Activated T-helper 1 cell treated with anti-CD3 and anti-CD28 coated beads, Interleukin-12 subunit alpha, Interleukin-12 subunit beta, Interleukin-2, Interleukin-4 antibody, amounts not matched to agents 30 ng/mL and 10 ng/mL and 1 ng/mL, durations not matched to agents 14 hours and 24 hours and 36 hours (primary cell): Measurements from ENCODE around the gene PSMG4. TPM values are rescaled to one million over a fixed set of nuclear protein-coding genes. Genes with fewer than 3 reads are reported as not detected.
A peak's percentile ranks its signal among the peaks of the same experiment; 100 is the strongest.

ENCODE experiments used
- DNase-seq: peaks from one replicate; pipeline ENCODE4 v3.0.0; 2021; ENCODE audit warnings: low spot score
- H3K27ac Mint-ChIP-seq: one replicate; pipeline ENCODE4 v1.8.0; 2021; ENCODE audit warnings: mild to moderate bottlenecking, mixed read lengths
- H3K27me3 Mint-ChIP-seq: one replicate; pipeline ENCODE4 v1.8.0; 2022; ENCODE audit warnings: mild to moderate bottlenecking, moderate library complexity, mixed read lengths; ENCODE audit not compliant: insufficient read depth
- H3K36me3 Mint-ChIP-seq: one replicate; pipeline ENCODE4 v1.8.0; 2021; ENCODE audit warnings: low read depth, mixed read lengths
- H3K4me1 Mint-ChIP-seq: one replicate; pipeline ENCODE4 v1.8.0; 2021; ENCODE audit warnings: low read depth, mixed read lengths
- H3K4me3 Mint-ChIP-seq: one replicate; pipeline ENCODE4 v1.8.0; 2021; ENCODE audit warnings: mild to moderate bottlenecking, moderate library complexity, mixed read lengths
- H3K9me3 Mint-ChIP-seq: one replicate; pipeline ENCODE4 v1.8.0; 2021; ENCODE audit warnings: mixed read lengths
- intact Hi-C: fragments of 100-400 bp; cut with micrococcal nuclease; formaldehyde crosslinking; loops from one replicate; pipeline ENCODE4 v1.15.1; 2024
- total RNA-seq: library from RNA; stranded (reverse); gene quantifications from 2 replicates; pipeline ENCODE4 v1.2.3, GENCODE V29; 2022

The PSMG4 gene
- 32.1 and 35.4 TPM in 2 replicates for total RNA-seq

GRCh38 chr6:3258720-3259490, at the start of gene PSMG4:
TSS of gene PSMG4 (plus strand) at chr6:3258947. CDS start at chr6:3259023, 76 bp downstream.
- Mint-ChIP-seq H3K27me3 (peaks cover 11% of the 10 kb centered on the region), H3K36me3 (peaks cover 18% of the 10 kb centered on the region), H3K9me3 (peaks cover 4% of the 10 kb centered on the region), H3K4me3 (peak within 1 kb of the TSS; percentile 99), H3K4me1 (peaks cover 39% of the 10 kb centered on the region), H3K27ac (peak within 1 kb of the TSS; percentile 95)
- peak; percentile 91 for DNase-seq
- intact Hi-C loops = loop anchor here (1.0 to 2.0 kb wide), 11 partner anchors 50 to 876 kb away; partner anchors contain the start of genes BPHL, ECI2, FAM50B and NQO2

GRCh38 chr6:3209114-3210023, 49.4 kb upstream of the PSMG4 start:
- intact Hi-C loops = loop anchor here (1.0 to 2.0 kb wide), 10 partner anchors 17 to 647 kb away; partner anchors contain the start of genes BPHL, PSMG4, TUBB2A and TUBB2B
- H3K9me3 Mint-ChIP-seq = peaks cover 6% of the 10 kb centered on the region
- DNase-seq = no peak
- H3K4me3 Mint-ChIP-seq = peak overlapping the region; percentile 43
- H3K27ac Mint-ChIP-seq = peak overlapping the region; percentile 89
- H3K27me3 Mint-ChIP-seq = peaks cover 23% of the 10 kb centered on the region
- H3K36me3 Mint-ChIP-seq = no peaks in the 10 kb centered on the region
- peaks cover 41% of the 10 kb centered on the region for H3K4me1 Mint-ChIP-seq

GRCh38 chr6:3210024-3210610, 48.6 kb upstream of the PSMG4 start:
- H3K27ac Mint-ChIP-seq = peak overlapping the region; percentile 89
- intact Hi-C loops = no loop called here
- no peaks in the 10 kb centered on the region for H3K36me3 Mint-ChIP-seq

GRCh38 chr6:3211681-3212080, 47.1 kb upstream of the PSMG4 start:
- intact Hi-C loops = no loop called here
- Mint-ChIP-seq H3K36me3 (no peaks in the 10 kb centered on the region), H3K27me3 (peaks cover 20% of the 10 kb centered on the region)

More at GRCh38 chr6:3210024-3210610, 48.6 kb upstream of the PSMG4 start:
- Mint-ChIP-seq H3K4me3 (no peak overlapping the region), H3K9me3 (peaks cover 3% of the 10 kb centered on the region), H3K27me3 (peaks cover 23% of the 10 kb centered on the region), H3K4me1 (peaks cover 41% of the 10 kb centered on the region)
- no peak for DNase-seq

GRCh38 chr6:3212261-3212660, 46.5 kb upstream of the PSMG4 start:
- Mint-ChIP-seq H3K27me3 (peaks cover 21% of the 10 kb centered on the region), H3K36me3 (no peaks in the 10 kb centered on the region), H3K4me1 (peaks cover 28% of the 10 kb centered on the region), H3K4me3 (no peak overlapping the region), H3K27ac (no peak overlapping the region), H3K9me3 (no peaks in the 10 kb centered on the region)
- DNase-seq = no peak
- intact Hi-C loops = no loop called here

More at GRCh38 chr6:3211681-3212080, 47.1 kb upstream of the PSMG4 start:
- Mint-ChIP-seq H3K27ac (no peak overlapping the region), H3K9me3 (peaks cover 2% of the 10 kb centered on the region), H3K4me3 (no peak overlapping the region), H3K4me1 (peaks cover 30% of the 10 kb centered on the region)
- no peak for DNase-seq

- Mint-ChIP-seq H3K36me3 (no peaks in the 10 kb centered on the region), H3K9me3 (no peaks in the 10 kb centered on the region), H3K27ac (no peak overlapping the region), H3K4me1 (peaks cover 20% of the 10 kb centered on the region), H3K27me3 (peaks cover 31% of the 10 kb centered on the region), H3K4me3 (no peak overlapping the region)
- intact Hi-C loops = no loop called here
- DNase-seq = no peak
Observed at GRCh38 chr6:3213334-3213695, 45.4 kb upstream of the PSMG4 start.

- intact Hi-C loops = no loop called here
- Mint-ChIP-seq H3K27me3 (peaks cover 37% of the 10 kb centered on the region), H3K4me1 (peaks cover 4% of the 10 kb centered on the region), H3K27ac (no peak overlapping the region), H3K4me3 (no peak overlapping the region), H3K36me3 (no peaks in the 10 kb centered on the region), H3K9me3 (no peaks in the 10 kb centered on the region)
- no peak for DNase-seq
Observed at GRCh38 chr6:3214898-3215297, 43.8 kb upstream of the PSMG4 start.

- Mint-ChIP-seq H3K27me3 (peaks cover 40% of the 10 kb centered on the region), H3K27ac (no peak overlapping the region), H3K4me3 (no peak overlapping the region), H3K36me3 (no peaks in the 10 kb centered on the region), H3K4me1 (no peaks in the 10 kb centered on the region), H3K9me3 (peaks cover 4% of the 10 kb centered on the region)
- no peak for DNase-seq
- intact Hi-C loops = no loop called here
Observed at GRCh38 chr6:3217286-3217685, 41.5 kb upstream of the PSMG4 start.

GRCh38 chr6:3218266-3218665, 40.5 kb upstream of the PSMG4 start:
- H3K4me3 Mint-ChIP-seq = no peak overlapping the region
- H3K27me3 Mint-ChIP-seq = peaks cover 42% of the 10 kb centered on the region
- H3K27ac Mint-ChIP-seq = no peak overlapping the region
- H3K9me3 Mint-ChIP-seq = peaks cover 5% of the 10 kb centered on the region
- H3K36me3 Mint-ChIP-seq = no peaks in the 10 kb centered on the region
- intact Hi-C loops = no loop called here
- DNase-seq = no peak
- H3K4me1 Mint-ChIP-seq = no peaks in the 10 kb centered on the region

- DNase-seq = no peak
- peaks cover 45% of the 10 kb centered on the region for H3K27me3 Mint-ChIP-seq
- H3K36me3 Mint-ChIP-seq = no peaks in the 10 kb centered on the region
- H3K9me3 Mint-ChIP-seq = peaks cover 5% of the 10 kb centered on the region
- no peak overlapping the region for H3K4me3 Mint-ChIP-seq
- H3K27ac Mint-ChIP-seq = no peak overlapping the region
- intact Hi-C loops = no loop called here
- no peaks in the 10 kb centered on the region for H3K4me1 Mint-ChIP-seq
Observed at GRCh38 chr6:3220366-3220765, 38.4 kb upstream of the PSMG4 start.

- Mint-ChIP-seq H3K36me3 (no peaks in the 10 kb centered on the region), H3K4me1 (peaks cover 5% of the 10 kb centered on the region), H3K27me3 (peaks cover 53% of the 10 kb centered on the region), H3K9me3 (peaks cover 5% of the 10 kb centered on the region), H3K4me3 (no peak overlapping the region), H3K27ac (no peak overlapping the region)
- no peak for DNase-seq
- intact Hi-C loops = no loop called here
Observed at GRCh38 chr6:3221578-3221977, 37.2 kb upstream of the PSMG4 start.

GRCh38 chr6:3222506-3223038, 36.2 kb upstream of the PSMG4 start:
- no peaks in the 10 kb centered on the region for H3K36me3 Mint-ChIP-seq
- no peak for DNase-seq
- H3K4me1 Mint-ChIP-seq = peaks cover 11% of the 10 kb centered on the region
- H3K9me3 Mint-ChIP-seq = peaks cover 5% of the 10 kb centered on the region
- H3K27ac Mint-ChIP-seq = no peak overlapping the region
- intact Hi-C loops = no loop called here
- H3K27me3 Mint-ChIP-seq = peaks cover 52% of the 10 kb centered on the region
- H3K4me3 Mint-ChIP-seq = no peak overlapping the region
